GM10248 (cell line): ENCODE data around the gene SBNO2.

Experiments
- CTCF ChIA-PET: fragments of 300-600 bp; sonication (Branson Sonifier 250); formaldehyde crosslinking; extraction: SDS; loops from one replicate; lab custom pipeline; 2021; ENCODE audit warnings: antibody characterized with exemption; lab: Yijun Ruan, JAX
- POLR2A ChIA-PET: fragments of 350-650 bp; sonication (Branson Sonifier 250); formaldehyde crosslinking; extraction: SDS; loops from one replicate; lab custom pipeline; 2020; ENCODE audit warnings: antibody characterized with exemption; lab: Yijun Ruan, JAX
- DNase-seq: peaks from one replicate; pipeline ENCODE4 v3.0.0; 2012; ENCODE audit errors: extremely low spot score
- TF ChIP-seq, protein P1 (sequence below): IDR thresholded peaks from 2 replicates; pipeline ENCODE4 v1.5.1; 2012; ENCODE audit warnings: mild to moderate bottlenecking, low read depth; ENCODE audit errors: extremely low read depth, missing control alignments, control extremely low read depth

SBNO2 gene

DNA sequence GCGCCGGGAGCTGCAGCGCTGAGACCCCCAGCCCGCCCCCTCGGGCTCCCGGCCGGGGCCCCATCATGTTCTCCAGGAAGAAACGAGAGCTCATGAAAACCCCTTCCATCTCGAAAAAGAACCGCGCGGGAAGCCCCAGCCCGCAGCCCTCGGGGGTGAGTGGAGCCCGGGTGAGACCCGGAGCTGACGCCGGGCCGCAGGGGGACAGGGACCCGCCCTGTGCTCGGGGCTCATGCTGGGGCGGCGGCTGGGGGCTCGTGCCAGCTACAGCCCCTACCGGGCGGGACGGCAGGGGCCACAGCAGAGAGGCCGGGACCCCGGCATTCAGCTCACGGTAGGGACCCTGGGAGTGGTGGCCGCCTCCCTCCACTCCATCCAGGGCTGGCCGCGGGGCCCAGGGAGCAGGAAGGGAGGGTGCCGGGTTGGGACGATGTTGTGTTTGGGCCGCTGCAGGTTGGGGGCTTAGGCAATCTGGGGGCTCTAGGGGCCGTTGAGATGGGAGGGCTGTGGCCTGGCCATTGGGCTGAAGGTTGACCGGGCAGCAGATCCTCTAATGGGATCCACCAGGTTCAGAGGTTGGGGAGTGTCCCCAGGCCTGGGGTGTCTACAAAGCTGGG, 106.6 kb downstream of the SBNO2 start:
- no peak for DNase-seq
- ChIA-PET POLR2A (interaction anchor here (0.6 to 1.0 kb wide), 6 partner anchors 8 to 202 kb away, joined by 3 to 5 read pairs (median 4); partner anchors contain the start of genes ABCA7 and CIRBP), CTCF (interaction anchor here (0.8 to 3.0 kb wide), 15 partner anchors 9 to 204 kb away, joined by 3 to 15 read pairs (median 4); partner anchors contain the start of genes ABCA7 and RNU6-2)
- TF ChIP-seq, protein P1, sequence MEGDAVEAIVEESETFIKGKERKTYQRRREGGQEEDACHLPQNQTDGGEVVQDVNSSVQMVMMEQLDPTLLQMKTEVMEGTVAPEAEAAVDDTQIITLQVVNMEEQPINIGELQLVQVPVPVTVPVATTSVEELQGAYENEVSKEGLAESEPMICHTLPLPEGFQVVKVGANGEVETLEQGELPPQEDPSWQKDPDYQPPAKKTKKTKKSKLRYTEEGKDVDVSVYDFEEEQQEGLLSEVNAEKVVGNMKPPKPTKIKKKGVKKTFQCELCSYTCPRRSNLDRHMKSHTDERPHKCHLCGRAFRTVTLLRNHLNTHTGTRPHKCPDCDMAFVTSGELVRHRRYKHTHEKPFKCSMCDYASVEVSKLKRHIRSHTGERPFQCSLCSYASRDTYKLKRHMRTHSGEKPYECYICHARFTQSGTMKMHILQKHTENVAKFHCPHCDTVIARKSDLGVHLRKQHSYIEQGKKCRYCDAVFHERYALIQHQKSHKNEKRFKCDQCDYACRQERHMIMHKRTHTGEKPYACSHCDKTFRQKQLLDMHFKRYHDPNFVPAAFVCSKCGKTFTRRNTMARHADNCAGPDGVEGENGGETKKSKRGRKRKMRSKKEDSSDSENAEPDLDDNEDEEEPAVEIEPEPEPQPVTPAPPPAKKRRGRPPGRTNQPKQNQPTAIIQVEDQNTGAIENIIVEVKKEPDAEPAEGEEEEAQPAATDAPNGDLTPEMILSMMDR = no peak

DNA sequence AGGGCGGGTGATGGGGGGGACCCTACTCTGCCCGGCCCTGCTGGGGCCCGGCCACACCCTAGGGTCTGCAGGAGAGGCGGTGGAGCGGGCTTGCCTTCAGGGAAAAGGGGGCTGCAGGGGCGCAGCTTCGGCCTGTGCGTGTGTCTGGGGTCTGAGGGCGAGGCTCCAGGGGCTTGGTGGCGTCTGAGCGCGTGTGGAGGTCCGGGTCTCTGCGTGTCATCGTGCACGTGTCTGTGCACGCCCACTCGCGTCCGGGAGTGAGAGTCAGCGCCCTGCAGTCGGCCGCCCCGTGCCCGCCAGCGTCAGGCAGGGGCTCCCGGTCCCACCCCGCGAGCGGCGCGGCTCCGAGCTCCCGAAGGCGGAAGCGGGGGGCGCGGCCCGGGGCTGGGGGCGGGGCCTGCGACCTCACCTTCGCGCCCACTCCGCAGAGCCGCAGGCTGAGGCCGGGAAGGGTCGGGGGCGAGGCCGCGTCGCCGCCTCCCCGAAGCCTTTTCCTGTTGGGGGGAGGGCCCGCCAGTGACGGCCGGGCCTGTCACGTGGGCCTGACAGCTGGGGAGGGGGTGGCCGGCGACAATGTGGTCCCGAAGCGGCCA, 107.2 kb downstream of the SBNO2 start, which contains the start of gene ARHGAP45:
ARHGAP45 (plus strand) TSS at position 420 of the 593 bp plus-strand sequence. CDS start 239 bp downstream, outside the sequence.
- DNase-seq = peak; percentile 87
- ChIA-PET POLR2A (interaction anchor here (0.5 to 1.0 kb wide), 6 partner anchors 9 to 455 kb away, joined by 3 to 6 read pairs (median 4); partner anchors contain the start of gene ABCA7), CTCF (interaction anchor here (1.1 to 3.0 kb wide), 9 partner anchors 10 to 204 kb away, joined by 3 to 15 read pairs (median 5); partner anchors contain the start of gene ABCA7)
- TF ChIP-seq, protein P1 = no peak

DNA sequence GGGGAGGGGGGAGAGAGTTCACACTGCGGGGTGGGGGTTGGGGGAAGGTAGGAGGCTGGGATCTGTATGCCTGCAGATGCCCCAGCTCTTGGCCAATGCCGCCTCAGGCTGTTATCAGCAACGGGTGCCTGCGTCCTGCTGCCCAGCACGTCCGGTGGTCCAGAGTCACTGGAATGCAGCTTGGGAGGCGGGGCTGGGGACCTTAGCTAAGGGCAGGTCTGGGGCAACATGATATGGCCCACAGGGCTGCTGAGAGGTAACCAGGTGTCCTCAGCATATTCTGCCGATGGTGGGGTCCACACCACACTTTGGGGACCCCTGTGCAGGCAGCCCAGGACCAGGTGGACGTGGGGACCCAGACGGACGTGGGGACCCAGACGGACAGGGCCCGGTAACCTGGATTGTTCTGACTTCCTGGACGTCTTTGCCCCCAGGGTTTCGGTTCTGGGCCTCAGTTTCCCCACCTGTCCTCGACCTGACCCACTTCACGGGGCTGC, 107.8 kb downstream of the SBNO2 start:
- TF ChIP-seq, protein P1 = no peak
- POLR2A ChIA-PET = interaction anchor here (0.5 to 1.0 kb wide), 4 partner anchors 9 to 454 kb away, joined by 3 to 6 read pairs (median 4); partner anchors contain the start of gene ABCA7
- CTCF ChIA-PET = interaction anchor here (0.9 to 3.0 kb wide), 6 partner anchors 11 to 178 kb away, joined by 3 to 15 read pairs (median 5); no protein-coding TSS in a partner anchor
- DNase-seq = no peak

DNA sequence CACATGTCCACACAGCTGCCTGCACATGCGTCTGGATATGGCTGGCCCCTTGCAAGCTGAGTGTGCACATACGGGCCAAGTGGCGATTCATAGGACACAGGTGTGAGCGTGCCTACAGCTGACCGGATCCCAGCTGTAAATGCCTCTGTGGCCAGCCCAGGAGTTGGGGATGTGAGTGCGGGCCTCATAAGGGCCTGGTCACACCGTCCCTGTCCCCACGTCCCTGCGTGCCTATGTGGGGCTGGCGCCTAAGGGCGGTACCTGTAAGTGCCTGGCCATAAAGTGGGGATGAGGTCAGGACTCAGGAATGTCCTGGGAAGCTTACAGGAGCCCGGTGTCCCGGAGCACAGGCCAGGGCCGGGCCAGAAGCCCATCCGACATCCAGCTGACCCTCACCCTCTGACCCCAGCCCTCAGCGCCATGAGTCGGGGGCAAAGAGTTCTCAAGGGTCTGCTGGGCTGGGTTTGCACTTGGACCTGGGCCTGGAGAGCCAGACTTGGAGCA, 108.4 kb downstream of the SBNO2 start:
- DNase-seq = no peak
- CTCF ChIA-PET = interaction anchor here (0.9 to 3.0 kb wide), 6 partner anchors 10 to 64 kb away, joined by 3 to 15 read pairs (median 6); no protein-coding TSS in a partner anchor

DNA sequence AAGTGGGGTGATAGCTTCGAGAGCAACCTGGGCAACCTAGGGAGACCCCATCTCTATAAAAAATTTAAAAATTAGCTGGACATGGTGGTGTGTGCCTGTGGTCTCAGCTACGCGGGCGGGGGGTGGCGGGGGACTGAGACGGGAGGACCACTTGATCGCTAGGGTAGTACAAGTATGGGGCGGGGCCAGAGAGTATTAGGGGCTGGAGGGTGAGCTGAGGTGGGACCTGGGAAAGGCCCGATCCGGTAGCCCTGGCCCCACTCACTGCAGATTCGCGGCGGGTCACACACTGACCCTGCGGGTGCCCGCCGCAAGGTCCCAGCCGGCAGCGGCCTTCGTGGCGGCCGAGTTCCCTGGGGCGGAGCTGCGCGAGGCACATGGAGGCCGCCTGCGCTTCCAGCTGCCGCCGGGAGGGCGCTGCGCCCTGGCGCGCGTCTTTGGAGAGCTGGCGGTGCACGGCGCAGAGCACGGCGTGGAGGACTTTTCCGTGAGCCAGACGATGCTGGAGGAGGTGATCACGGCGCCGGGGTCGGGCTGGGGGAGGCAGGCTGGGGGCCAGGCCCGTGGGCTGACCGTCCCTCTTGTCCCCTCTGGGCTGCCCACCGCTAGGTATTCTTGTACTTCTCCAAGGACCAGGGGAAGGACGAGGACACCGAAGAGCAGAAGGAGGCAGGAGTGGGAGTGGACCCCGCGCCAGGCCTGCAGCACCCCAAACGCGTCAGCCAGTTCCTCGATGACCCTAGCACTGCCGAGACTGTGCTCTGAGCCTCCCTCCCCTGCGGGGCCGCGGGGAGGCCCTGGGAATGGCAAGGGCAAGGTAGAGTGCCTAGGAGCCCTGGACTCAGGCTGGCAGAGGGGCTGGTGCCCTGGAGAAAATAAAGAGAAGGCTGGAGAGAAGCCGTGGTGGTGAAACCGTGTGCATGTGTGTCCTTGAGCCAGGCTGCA, 109.1 kb downstream of the SBNO2 start:
- DNase-seq = peak; percentile 79
- CTCF ChIA-PET = interaction anchor here (0.7 to 3.0 kb wide), 14 partner anchors 9 to 128 kb away, joined by 3 to 15 read pairs (median 4); no protein-coding TSS in a partner anchor
- POLR2A ChIA-PET = no interaction called here
- TF ChIP-seq, protein P1 = peak; percentile 77

More for the DNA sequence above, 108.4 kb downstream of the SBNO2 start:
- TF ChIP-seq, protein P1 = no peak
- POLR2A ChIA-PET = no interaction called here
